PC-3 (cell line): ENCODE results near the gene RAB1A. TPM values are rescaled to one million over a fixed set of nuclear protein-coding genes. Genes with fewer than 3 reads are reported as not detected.

ENCODE experiments used
- ATAC-seq: fragments of 200-7000 bp; cut with Tn5 transposase; 2 replicates; pipeline ENCODE4 v1.9.1; 2020; ENCODE audit warnings: mild to moderate bottlenecking, moderate library complexity
- BruUV-seq: library from RNA; stranded (reverse); fragments of 400-500 nt; replicated peaks from 2 replicates; lab custom pipeline; 2021; lab: Mats Ljungman, UMichigan
- CTCF ChIA-PET: fragments of 300-600 bp; sonication (Branson Sonifier 250); formaldehyde crosslinking; loops from one replicate; lab custom pipeline; 2022; ENCODE audit warnings: antibody characterized with exemption; lab: Charles Lee
- POLR2A ChIA-PET: fragments of 300-600 bp; sonication (Branson Sonifier 250); formaldehyde crosslinking; loops from one replicate; lab custom pipeline; 2022; ENCODE audit warnings: antibody characterized with exemption; ENCODE audit not compliant: unreplicated experiment; lab: Charles Lee
- DNase-seq: peaks from one replicate; pipeline ENCODE4 v3.0.0-alpha.2; 2015
- H2AFZ ChIP-seq: fragments of 300-600 bp; sonication (generic); 2 replicates; pipeline ENCODE4 v1.6.0; 2016; ENCODE audit warnings: antibody characterized with exemption, low read length
- H3F3A ChIP-seq: fragments of 300-600 bp; sonication (generic); one replicate; pipeline ENCODE4 v1.6.0; 2017; ENCODE audit warnings: antibody characterized with exemption, low read length, control low read depth, mild to moderate bottlenecking; ENCODE audit not compliant: unreplicated experiment
- H3K27ac ChIP-seq: fragments of 300-600 bp; sonication (generic); 2 replicates; pipeline ENCODE4 v1.5.1; 2016; ENCODE audit warnings: mild to moderate bottlenecking, low read length
- H3K27me3 ChIP-seq: fragments of 300-600 bp; sonication (generic); 2 replicates; pipeline ENCODE4 v1.6.1; 2016; ENCODE audit warnings: low read length, mixed read lengths
- H3K36me3 ChIP-seq: fragments of 300-600 bp; sonication (generic); 2 replicates; pipeline ENCODE4 v1.6.1; 2016; ENCODE audit warnings: low read depth, mixed run types, low read length, mixed read lengths
- H3K4me1 ChIP-seq: fragments of 300-600 bp; sonication (generic); 2 replicates; pipeline ENCODE4 v1.5.1; 2016; ENCODE audit warnings: low read length; ENCODE audit not compliant: insufficient read depth
- H3K4me2 ChIP-seq: fragments of 300-600 bp; sonication (generic); 2 replicates; pipeline ENCODE4 v1.6.0; 2016; ENCODE audit warnings: low read length
- H3K4me3 ChIP-seq: fragments of 300-600 bp; sonication (generic); 2 replicates; pipeline ENCODE4 v1.5.1; 2016; ENCODE audit warnings: mild to moderate bottlenecking, low read length, mixed read lengths
- H3K79me2 ChIP-seq: fragments of 300-600 bp; sonication (generic); 2 replicates; pipeline ENCODE4 v1.6.1; 2017; ENCODE audit warnings: low read length, mixed read lengths
- H3K9ac ChIP-seq: fragments of 300-600 bp; sonication (generic); 2 replicates; pipeline ENCODE4 v1.6.0; 2016; ENCODE audit warnings: mild to moderate bottlenecking, low read length
- H3K9me2 ChIP-seq: fragments of 300-600 bp; sonication (generic); replicated peaks from 2 replicates; pipeline ENCODE4 v1.6.1; 2016; ENCODE audit warnings: mixed run types, low read length, mixed read lengths
- H3K9me3 ChIP-seq: fragments of 300-600 bp; sonication (generic); 2 replicates; pipeline ENCODE4 v1.6.1; 2016; ENCODE audit warnings: low read length, mixed read lengths
- H4K20me1 ChIP-seq: fragments of 300-600 bp; sonication (generic); 2 replicates; pipeline ENCODE4 v1.6.1; 2016; ENCODE audit warnings: low read length, mixed read lengths
- CTCF ChIP-seq: fragments of 300-600 bp; sonication (generic); conservative IDR thresholded peaks from 2 replicates; pipeline ENCODE4 v1.5.1; 2017; ENCODE audit warnings: antibody characterized with exemption, low read depth, mild to moderate bottlenecking, low read length
- EZH2 ChIP-seq: fragments of 300-600 bp; sonication (generic); IDR thresholded peaks from one replicate; pipeline ENCODE4 v1.6.1; 2017; ENCODE audit warnings: antibody characterized with exemption, mild to moderate bottlenecking, low read length; ENCODE audit not compliant: unreplicated experiment
- EZH2phosphoT487 ChIP-seq: fragments of 300-600 bp; sonication (generic); IDR thresholded peaks from 2 replicates; pipeline ENCODE4 v1.6.1; 2018; ENCODE audit warnings: mild to moderate bottlenecking, antibody characterized with exemption, low read length, borderline replicate concordance
- intact Hi-C: fragments of 100-400 bp; cut with micrococcal nuclease; formaldehyde crosslinking; loops from 2 replicates; pipeline ENCODE4 v1.9.0; 2023
- total RNA-seq: library from RNA; depleted of rRNA; stranded (reverse); fragments of >200 nt; gene quantifications from 2 replicates; pipeline ENCODE4 v1.2.3, GENCODE V29; 2014

The RAB1A gene
- total RNA-seq, 1 experiment from 2014 or later: 96.9 TPM

- Histone ChIP-seq H4K20me1 (peaks cover 71% of the 10 kb centered on the region), H3K4me2 (no peak overlapping the region), H3K9me3 (no peaks in the 10 kb centered on the region), H3K4me3 (no peak overlapping the region), H3K4me1 (no peaks in the 10 kb centered on the region), H3K27me3 (no peaks in the 10 kb centered on the region), H3K36me3 (peaks cover 12% of the 10 kb centered on the region; the same call in 1 of the 2 replicates), H3K79me2 (peaks cover 100% of the 10 kb centered on the region), H3K9ac (no peak overlapping the region), H3K27ac (no peak overlapping the region), H2AFZ (no peak overlapping the region), H3K9me2 (no peaks in the 10 kb centered on the region), H3F3A (no peaks in the 10 kb centered on the region)
- no TSS peak for BruUV-seq
- no peak for TF ChIP-seq EZH2
- no peak for TF ChIP-seq CTCF
- no peak for TF ChIP-seq EZH2phosphoT487
- intact Hi-C loops: no loop called here
- CTCF ChIA-PET: no interaction called here
- POLR2A ChIA-PET: no interaction called here
- DNase-seq: no peak
- no peak for ATAC-seq
Observed at GRCh38 chr2:65108780-65109179, 21.1 kb downstream of the RAB1A start.

- Histone ChIP-seq H3K27me3 (no peaks in the 10 kb centered on the region), H3K27ac (no peak overlapping the region), H3K4me1 (no peaks in the 10 kb centered on the region), H3K9ac (no peak overlapping the region), H3F3A (no peaks in the 10 kb centered on the region), H3K79me2 (peaks cover 94% of the 10 kb centered on the region), H3K4me3 (no peak overlapping the region), H3K9me3 (no peaks in the 10 kb centered on the region), H4K20me1 (peaks cover 64% of the 10 kb centered on the region), H3K9me2 (no peaks in the 10 kb centered on the region), H2AFZ (no peak overlapping the region), H3K4me2 (no peak overlapping the region), H3K36me3 (peaks cover 23% of the 10 kb centered on the region; the same call in 1 of the 2 replicates)
- BruUV-seq: no TSS peak
- ATAC-seq: no peak
- intact Hi-C loops: no loop called here
- ChIA-PET POLR2A (no interaction called here), CTCF (no interaction called here)
- TF ChIP-seq EZH2 (no peak), EZH2phosphoT487 (no peak), CTCF (no peak)
- no peak for DNase-seq
Observed at GRCh38 chr2:65107530-65107929, 22.4 kb downstream of the RAB1A start.

- H3K36me3 ChIP-seq: peaks cover 44% of the 10 kb centered on the region; the same call in 1 of the 2 replicates
- no peak overlapping the region for H2AFZ ChIP-seq
- DNase-seq: peak; percentile 4
- no peak overlapping the region for H3K9ac ChIP-seq
- POLR2A ChIA-PET: interaction anchor here (0.6 kb wide), 1 partner anchor 124 kb away, joined by 4 read pairs; no protein-coding TSS in a partner anchor
- TF ChIP-seq EZH2 (no peak), EZH2phosphoT487 (no peak), CTCF (no peak)
- H3F3A ChIP-seq: peaks cover 3% of the 10 kb centered on the region
- no peak for ATAC-seq
- no peaks in the 10 kb centered on the region for H3K9me3 ChIP-seq
- peaks cover 34% of the 10 kb centered on the region for H4K20me1 ChIP-seq
- no peak overlapping the region for H3K4me3 ChIP-seq
- H3K79me2 ChIP-seq: peaks cover 78% of the 10 kb centered on the region
- H3K9me2 ChIP-seq: no peaks in the 10 kb centered on the region
- intact Hi-C loops: no loop called here
- H3K4me2 ChIP-seq: no peak overlapping the region
- H3K27me3 ChIP-seq: no peaks in the 10 kb centered on the region
- no TSS peak for BruUV-seq
- CTCF ChIA-PET: no interaction called here
- no peaks in the 10 kb centered on the region for H3K4me1 ChIP-seq
- H3K27ac ChIP-seq: no peak overlapping the region
Observed at GRCh38 chr2:65103013-65103715, 26.7 kb downstream of the RAB1A start.
